ENCODE data around the gene RNF133.

GRCh38 chr7:122724366-122724765 is 25.4 kb upstream of the RNF133 start:
- TF ChIP-seq FOS (IDR thresholded peaks at IDR 0.05; ENCODE audit: borderline replicate concordance, extremely low read depth, insufficient read length) (no peak), CTCF (IDR thresholded peaks at IDR 0.05 in 2 of 3, conservative IDR thresholded peaks at IDR 0.05 in 1 of 3; ENCODE audit: control insufficient read depth in 2 of 3, extremely low read depth in 1 of 3, insufficient read depth in 1 of 3, low read depth in 3 of 3, low read length in 3 of 3) (no peak), NRF1 (conservative IDR thresholded peaks at IDR 0.05; ENCODE audit: low read depth, low read length) (no peak), EZH2 (IDR thresholded peaks at IDR 0.05; ENCODE audit: borderline replicate concordance, control insufficient read depth, low read depth, low read length) (no peak), HDAC6 (IDR thresholded peaks at IDR 0.05; ENCODE audit: unreplicated experiment) (no peak), EGR1 (IDR thresholded peaks at IDR 0.05; ENCODE audit: borderline replicate concordance in 1 of 2, low read depth in 2 of 2, low read length in 2 of 2) (no peak), BCL11A (IDR thresholded peaks at IDR 0.05; ENCODE audit: low read depth, low read length) (no peak), ZNF274 (IDR thresholded peaks at IDR 0.05; ENCODE audit: insufficient read depth, insufficient read length) (no peak), SIN3A (IDR thresholded peaks at IDR 0.05; ENCODE audit: low read depth, low read length) (no peak)
